Measurements from ENCODE around the gene KCNA3. TPM values are rescaled to one million over a fixed set of nuclear protein-coding genes. Genes with fewer than 3 reads are reported as not detected.

Gene KCNA3
- total and polyA plus RNA-seq, 2 of the 8 experiments (the other 6 are each of a cell fraction or from before 2014, with no cell fraction given), result 0.95 to 1.1 TPM

DNA sequence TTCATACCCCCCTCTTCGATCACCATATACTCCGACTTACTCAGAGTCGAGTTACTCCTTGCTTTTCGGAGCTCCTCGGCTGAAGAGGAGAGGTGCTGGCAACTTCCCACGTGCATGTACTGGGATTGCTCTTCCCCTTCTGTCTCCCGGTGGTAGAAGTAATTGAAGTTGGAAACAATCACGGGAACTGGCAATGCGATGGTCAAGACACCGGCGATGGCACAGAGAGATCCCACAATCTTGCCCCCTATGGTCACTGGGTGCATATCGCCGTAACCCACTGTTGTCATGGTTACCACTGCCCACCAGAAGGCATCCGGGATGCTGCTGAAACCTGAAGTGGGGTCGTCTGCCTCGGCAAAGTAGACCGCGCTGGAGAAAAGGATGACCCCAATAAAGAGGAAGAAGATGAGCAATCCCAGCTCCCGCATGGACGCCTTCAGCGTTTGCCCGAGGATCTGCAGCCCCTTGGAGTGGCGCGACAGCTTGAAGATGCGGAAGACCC, 1.5 kb downstream of the KCNA3 start:
- H2BK5ac ChIP-seq (ENCODE audit: low read depth, low read length), result no peak overlapping the region
- FAIRE-seq (no peak), DNase-seq (ENCODE audit: low read depth in 1 of 2, low spot score in 2 of 2) (no peak)
- no peak overlapping the region for H3K23ac ChIP-seq (ENCODE audit: insufficient read length)
- no peak overlapping the region for H3K9ac ChIP-seq (replicated peaks in 1 of 4; ENCODE audit: extremely low read depth in 1 of 4, low read depth in 3 of 4, low read length in 3 of 4)
- CTCF ChIA-PET (ENCODE audit: partially characterized antibody), result interaction anchor here (0.8 to 2.4 kb wide), 8 partner anchors 8 to 148 kb away, joined by 3 to 18 read pairs (median 4); no protein-coding TSS in a partner anchor
- H3K4me1 ChIP-seq (replicated peaks in 1 of 4; ENCODE audit: control insufficient read depth in 3 of 4, insufficient read depth in 4 of 4, low read length in 3 of 4), result peaks cover 0 to 8% (median 2%) of the 10 kb centered on the region in 4 experiments; a peak in 4 of 7 replicates
- no peak overlapping the region for H4K8ac ChIP-seq (ENCODE audit: extremely low read depth, insufficient read depth, low read length)
- H3K18ac ChIP-seq (ENCODE audit: extremely low read depth, low read length), result no peak overlapping the region
- H2AFZ ChIP-seq (ENCODE audit: low read length), result no peak overlapping the region
- no peaks in the 10 kb centered on the region for H3K79me2 ChIP-seq (ENCODE audit: control insufficient read depth in 1 of 2, insufficient read depth in 2 of 2, low read length in 2 of 2)
- H3K27me3 ChIP-seq (replicated peaks in 1 of 4; ENCODE audit: control insufficient read depth in 3 of 4, extremely low read depth in 1 of 4, insufficient read depth in 3 of 4, low read length in 3 of 4), result peaks cover 27 to 59% (median 49%) of the 10 kb centered on the region in 4 experiments
- POLR2A ChIA-PET (ENCODE audit: partially characterized antibody), result no interaction called here
- no peak overlapping the region for H3K14ac ChIP-seq (ENCODE audit: insufficient read length)
- no peak overlapping the region for H3K56ac ChIP-seq (replicated peaks; ENCODE audit: insufficient read length, low read depth, low read length)
- 88% methylated on average over 25 of the region's 25 CpGs; no CpG with 5 or more reads in 1 of the 2 experiments for WGBS, 2 experiments (ENCODE audit: extremely low coverage in 1 of 2, insufficient coverage in 1 of 2, insufficient read length in 1 of 2, insufficient replicate concordance in 2 of 2, low coverage in 1 of 2, low lambda C conversion rate in 2 of 2, missing lambda C conversion rate in 1 of 2)
- H3K36me3 ChIP-seq (ENCODE audit: control insufficient read depth in 2 of 4, insufficient read depth in 4 of 4, low read length in 3 of 4), result no peaks in the 10 kb centered on the region
- H4K5ac ChIP-seq (ENCODE audit: insufficient read length, low read depth, low read length), result no peak overlapping the region
- no peak overlapping the region for H2BK120ac ChIP-seq (replicated peaks; ENCODE audit: low read depth, low read length)
- peaks cover 0 to 8% of the 10 kb centered on the region in 2 experiments; a peak in 1 of 4 replicates for H3K9me3 ChIP-seq (ENCODE audit: insufficient read depth in 2 of 2, low read depth in 1 of 2, low read length in 1 of 2)
- no peak overlapping the region for H2BK20ac ChIP-seq (ENCODE audit: low read length)
- no peak overlapping the region for H3K4ac ChIP-seq (replicated peaks; ENCODE audit: insufficient read length, low read depth, low read length)
- no peak overlapping the region for H3K4me3 ChIP-seq (ENCODE audit: extremely low read depth in 1 of 4, insufficient read depth in 2 of 4, low read depth in 3 of 4, low read length in 4 of 4)
- H2BK12ac ChIP-seq (ENCODE audit: low read depth, low read length), result no peak overlapping the region
- no peaks in the 10 kb centered on the region for H3K79me1 ChIP-seq (ENCODE audit: low read depth, low read length)
- H3K4me2 ChIP-seq (ENCODE audit: insufficient read depth in 1 of 2, low read depth in 2 of 2, low read length in 2 of 2), result peak overlapping the region; percentile 65 to 82; a peak in 2 of 4 replicates
- no peak overlapping the region for H4K91ac ChIP-seq (replicated peaks; ENCODE audit: insufficient read length, low read length)
- H4K20me1 ChIP-seq (replicated peaks in 1 of 2; ENCODE audit: control insufficient read depth in 1 of 2, insufficient read depth in 2 of 2, low read length in 2 of 2), result peaks cover 4 to 8% of the 10 kb centered on the region in 2 experiments
- H2AK5ac ChIP-seq (ENCODE audit: low read depth, low read length), result no peak overlapping the region
- no peak overlapping the region for H3K27ac ChIP-seq (ENCODE audit: low read depth, low read length)
- peaks cover 7% of the 10 kb centered on the region; the same call in 1 of the 2 replicates for H3K23me2 ChIP-seq (ENCODE audit: low read depth, low read length)
- H2BK15ac ChIP-seq (ENCODE audit: low read length), result no peak overlapping the region
- TF ChIP-seq SIX5 (IDR thresholded peaks at IDR 0.05; ENCODE audit: low read depth, low read length) (no peak), SAP30 (IDR thresholded peaks at IDR 0.05; ENCODE audit: insufficient read depth, insufficient replicate concordance, low read length) (no peak), RFX5 (IDR thresholded peaks at IDR 0.05; ENCODE audit: borderline replicate concordance, low read depth, low read length) (no peak), BRCA1 (IDR thresholded peaks at IDR 0.05; ENCODE audit: low read depth, low read length) (no peak), MAFK (IDR thresholded peaks at IDR 0.05; ENCODE audit: low read depth, low read length) (no peak), SIN3A (conservative IDR thresholded peaks at IDR 0.05 in 1 of 2, IDR thresholded peaks at IDR 0.05 in 1 of 2; ENCODE audit: low read depth in 1 of 2, low read length in 2 of 2) (no peak), CREB1 (IDR thresholded peaks at IDR 0.05) (no peak), CBX5 (IDR thresholded peaks at IDR 0.05; ENCODE audit: low read depth, low read length) (no peak), TEAD4 (IDR thresholded peaks at IDR 0.05; ENCODE audit: low read depth, low read length) (no peak), JUND (IDR thresholded peaks at IDR 0.05; ENCODE audit: low read length) (no peak), EZH2 (IDR thresholded peaks at IDR 0.05; ENCODE audit: low read depth, low read length, severe bottlenecking) (no peak), SRF (IDR thresholded peaks at IDR 0.05; ENCODE audit: low read depth, low read length) (no peak)
- TF ChIP-seq, protein P1, sequence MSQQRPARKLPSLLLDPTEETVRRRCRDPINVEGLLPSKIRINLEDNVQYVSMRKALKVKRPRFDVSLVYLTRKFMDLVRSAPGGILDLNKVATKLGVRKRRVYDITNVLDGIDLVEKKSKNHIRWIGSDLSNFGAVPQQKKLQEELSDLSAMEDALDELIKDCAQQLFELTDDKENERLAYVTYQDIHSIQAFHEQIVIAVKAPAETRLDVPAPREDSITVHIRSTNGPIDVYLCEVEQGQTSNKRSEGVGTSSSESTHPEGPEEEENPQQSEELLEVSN (IDR thresholded peaks at IDR 0.05), result no peak
